ENCODE measurements around the gene EVPL.

The EVPL gene

DNA sequence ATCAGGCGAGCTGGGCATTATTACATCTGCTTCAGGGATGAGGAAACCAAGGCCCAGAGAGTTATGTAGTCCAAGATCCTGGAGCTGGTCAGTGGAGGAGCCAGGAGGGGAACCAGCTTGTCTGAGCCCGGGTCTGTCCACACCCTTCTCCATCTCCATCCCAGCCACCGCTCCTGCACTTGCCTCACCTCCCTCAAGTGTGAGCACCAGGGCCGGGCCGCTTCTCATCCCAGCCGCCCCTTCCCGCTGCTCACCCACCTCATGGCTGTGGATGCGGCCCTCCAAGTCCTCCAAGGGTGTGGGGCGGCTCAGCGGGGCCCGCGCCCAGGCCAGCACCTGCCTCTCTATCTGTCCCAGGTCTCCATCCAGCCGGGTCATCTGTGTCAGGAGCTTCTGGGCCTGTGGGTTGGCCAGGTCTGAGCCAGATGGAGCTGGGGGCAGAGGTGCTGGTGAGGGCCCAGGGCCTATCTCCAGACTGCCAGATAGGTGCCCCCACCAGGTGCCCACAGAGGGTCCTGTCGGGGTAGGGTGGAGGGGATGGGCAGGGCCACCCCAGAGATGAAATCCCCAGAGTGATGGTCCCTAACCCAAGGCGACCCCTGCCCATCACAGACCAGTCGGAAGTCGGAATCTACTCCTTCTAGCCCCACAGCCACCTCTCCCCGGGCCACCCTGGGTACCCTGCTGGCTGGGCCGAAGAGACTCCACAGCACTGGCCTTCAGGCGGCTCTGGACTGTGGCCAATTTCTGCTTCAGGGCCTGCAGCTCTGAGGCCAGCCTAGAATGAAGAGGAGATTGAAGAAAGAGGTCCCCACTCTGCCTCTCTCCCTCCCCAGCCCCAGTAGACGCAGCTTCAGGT lies 9.4 kb downstream of the EVPL start:
- DNase-seq: no peak

DNA sequence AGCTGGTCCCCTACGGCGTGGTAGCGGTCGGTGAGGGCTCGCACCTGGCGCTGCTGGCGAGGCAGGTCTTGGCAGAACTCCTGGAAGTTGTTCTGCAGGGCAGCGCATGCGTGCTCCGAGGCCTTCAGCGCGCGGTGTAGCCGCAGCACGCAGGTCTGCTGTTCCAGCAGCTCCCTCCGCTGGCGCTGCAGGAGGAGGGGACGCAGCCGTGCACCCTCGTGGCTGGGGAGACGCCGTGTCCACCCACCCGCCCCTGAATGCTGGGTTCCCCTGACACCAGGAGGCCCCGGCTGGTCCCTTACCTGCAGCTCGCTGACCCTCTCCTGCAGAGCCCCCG lies 12.2 kb downstream of the EVPL start:
- DNase-seq: no peak

DNA sequence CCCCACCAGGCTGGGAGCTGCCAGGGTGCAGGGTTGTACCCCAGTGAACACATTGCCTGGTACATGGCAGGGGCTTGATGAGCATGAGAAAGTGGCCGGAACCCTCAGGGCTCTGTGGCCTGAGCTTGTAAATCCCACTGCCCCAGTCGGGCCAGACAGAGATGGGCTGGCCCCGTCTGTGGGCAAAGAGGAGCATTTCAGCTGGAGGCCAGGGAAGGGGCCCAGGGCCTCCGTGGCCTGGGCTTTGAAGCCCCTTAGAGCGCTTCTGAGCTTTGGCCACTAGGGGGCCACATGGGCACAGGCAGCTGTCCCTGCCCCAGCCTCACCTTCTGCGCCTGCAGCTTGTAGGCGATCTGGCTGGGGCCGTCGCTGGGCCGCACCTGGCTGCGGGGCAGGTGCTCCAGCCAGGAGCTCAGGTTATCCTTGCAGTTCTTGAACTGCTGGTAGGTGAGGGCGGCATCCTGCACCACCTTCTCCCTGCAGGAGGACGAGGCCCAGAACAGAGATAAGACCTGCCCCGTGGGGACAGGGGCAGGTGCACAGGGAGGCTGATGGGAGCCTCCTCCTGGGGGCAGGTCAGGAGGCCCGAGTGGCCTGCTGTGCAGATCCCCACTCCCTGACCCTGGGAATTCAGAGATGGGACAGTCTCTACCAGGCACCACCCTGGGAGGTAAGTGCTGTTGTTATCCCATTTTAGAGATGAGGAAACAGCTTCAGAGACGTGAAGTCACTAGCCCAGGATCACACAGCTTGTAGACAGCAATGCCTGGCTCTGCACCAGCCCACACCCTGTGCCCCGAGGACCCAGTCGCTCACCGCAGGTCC lies 12.8 kb downstream of the EVPL start:
- no peak for DNase-seq

DNA sequence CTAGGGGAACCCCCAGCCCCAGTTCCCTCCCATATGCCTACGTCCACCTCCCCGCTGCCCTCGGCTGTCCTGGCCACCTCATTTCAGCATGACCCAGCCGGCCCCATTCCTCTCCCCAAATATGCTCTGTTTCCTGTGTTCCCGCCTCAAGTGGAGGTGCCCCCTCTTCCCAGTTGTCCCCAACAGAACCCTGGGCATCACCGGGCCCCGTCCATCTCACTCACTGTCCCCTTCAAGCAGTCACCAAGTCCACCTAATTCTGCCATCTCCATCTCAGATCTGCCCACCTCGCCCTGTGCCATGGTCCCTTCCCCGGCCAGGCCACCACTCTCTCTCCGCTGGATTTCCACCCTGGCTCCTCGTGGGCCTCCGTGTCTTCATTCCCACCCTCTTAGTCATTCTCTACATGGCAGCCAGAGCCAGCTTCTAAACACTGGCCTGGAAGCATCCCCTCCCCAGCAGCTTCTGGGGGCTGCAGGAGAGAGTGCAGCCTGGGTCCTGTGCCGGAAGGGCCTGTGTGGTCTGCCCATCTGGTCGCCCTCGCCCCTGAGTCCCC lies 13.7 kb downstream of the EVPL start:
- no peak for DNase-seq

DNA sequence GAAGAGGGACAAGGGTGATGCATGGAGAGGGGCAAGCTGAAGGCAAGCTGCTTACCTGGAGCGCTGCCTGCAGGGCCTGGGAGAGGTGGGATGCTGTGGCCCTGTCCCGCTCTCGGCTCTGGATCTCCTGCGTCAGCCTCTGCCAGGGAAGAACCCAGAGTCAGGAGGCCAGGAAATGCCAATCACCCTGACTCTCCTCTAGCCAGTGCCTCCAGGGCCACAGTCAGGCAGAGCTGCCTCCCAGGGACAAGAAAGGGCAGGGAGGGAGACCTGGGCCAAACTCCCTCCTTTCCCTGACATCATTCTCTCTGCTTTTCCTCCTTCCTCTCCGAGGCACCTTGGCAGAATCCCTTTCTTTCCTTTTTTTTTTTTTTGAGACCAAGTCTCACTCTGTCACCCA lies 15.2 kb downstream of the EVPL start:
- DNase-seq: no peak

DNA sequence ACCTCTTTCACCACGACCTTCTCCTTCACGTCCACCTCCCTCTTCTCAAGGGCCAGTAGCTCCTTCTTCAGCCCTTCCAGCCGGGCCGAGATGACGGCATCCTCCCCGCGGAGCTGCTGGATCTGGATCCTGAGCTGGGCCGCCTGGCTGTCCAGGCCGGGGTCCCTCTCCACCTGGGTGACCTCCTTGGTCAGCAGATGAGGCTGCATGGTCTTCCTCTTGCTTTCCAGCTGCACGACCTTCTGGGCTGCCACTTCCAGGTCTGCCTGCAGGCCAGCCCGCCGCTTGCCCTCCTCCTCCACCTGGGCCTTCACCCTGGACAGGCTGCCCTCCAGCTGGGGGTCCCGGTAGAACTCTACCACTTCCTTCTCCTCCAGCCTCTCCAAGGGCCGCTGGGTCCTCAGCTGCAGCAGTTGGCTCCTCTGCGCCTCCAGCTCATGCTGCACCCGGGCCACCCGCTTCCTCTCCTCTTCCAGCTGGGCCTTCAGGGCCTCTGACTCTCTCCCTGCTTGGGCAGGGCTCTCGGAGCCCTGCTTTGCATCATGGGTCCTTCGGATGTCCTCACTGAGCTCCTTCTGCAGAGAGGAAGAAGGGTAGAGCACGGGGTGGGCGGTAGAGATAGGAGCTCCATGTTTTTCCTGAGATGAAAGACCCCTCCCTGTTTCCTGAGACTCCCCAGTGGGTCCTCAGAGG lies 17.0 kb downstream of the EVPL start:
- no peak for DNase-seq

DNA sequence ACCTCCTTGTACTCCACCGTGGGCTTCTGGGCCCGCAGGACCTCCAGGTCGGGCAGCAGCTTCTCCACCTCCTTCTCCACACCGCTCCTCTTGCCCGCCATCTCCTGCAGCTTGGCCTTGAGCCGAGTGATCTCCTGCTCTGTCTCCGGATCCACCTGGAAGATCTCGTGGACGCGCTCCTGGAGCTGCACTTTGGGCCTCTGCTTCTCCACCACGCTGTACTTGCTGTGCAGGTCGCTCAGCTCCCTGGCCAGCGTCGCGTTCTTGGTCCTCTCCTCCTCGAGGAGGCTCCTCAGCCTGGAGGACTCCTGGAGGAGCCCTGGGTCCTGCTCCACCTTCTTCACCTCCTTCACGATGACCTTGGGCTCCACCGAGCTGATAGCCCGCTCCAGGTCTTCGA lies 17.7 kb downstream of the EVPL start:
- DNase-seq: no peak

DNA sequence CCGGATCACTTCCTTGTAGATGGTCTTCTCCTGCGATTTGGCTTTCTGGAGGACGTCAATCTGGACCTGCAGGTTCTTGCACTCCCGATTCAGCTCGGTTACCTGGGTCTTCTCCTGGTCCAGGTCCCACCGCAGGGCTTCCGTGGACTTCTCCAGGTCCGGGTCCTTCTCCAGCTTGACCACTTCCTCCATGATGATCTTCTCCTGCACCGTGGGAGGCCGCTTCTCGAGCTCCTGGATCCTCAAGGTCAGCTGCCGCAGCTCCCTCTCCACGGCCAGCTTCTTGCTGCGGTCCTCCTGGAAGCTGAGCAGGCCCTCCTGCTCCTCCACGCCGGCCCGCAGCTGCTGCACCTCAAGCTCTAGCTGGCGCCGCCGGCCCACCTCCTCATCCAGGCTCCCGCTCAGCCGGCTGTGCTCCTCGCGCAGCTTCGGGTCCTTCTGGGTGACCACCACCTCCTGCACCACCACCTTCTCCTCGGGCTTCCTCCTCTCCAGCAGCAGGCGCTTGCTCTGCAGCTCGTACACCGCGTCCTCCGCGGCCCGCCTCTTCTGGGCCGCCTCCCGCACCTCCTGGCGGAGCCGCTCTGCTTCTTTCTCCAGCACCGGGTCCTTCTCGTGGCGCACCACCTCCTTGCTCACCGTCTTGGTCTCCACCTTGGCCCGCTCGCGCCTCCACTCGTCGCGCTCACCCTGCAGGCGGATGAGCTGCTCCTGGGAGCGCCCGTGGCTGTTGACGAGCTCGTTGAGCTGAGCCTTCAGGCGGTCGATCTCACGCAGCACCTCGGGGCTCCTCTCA lies 18.3 kb downstream of the EVPL start:
- DNase-seq: no peak

DNA sequence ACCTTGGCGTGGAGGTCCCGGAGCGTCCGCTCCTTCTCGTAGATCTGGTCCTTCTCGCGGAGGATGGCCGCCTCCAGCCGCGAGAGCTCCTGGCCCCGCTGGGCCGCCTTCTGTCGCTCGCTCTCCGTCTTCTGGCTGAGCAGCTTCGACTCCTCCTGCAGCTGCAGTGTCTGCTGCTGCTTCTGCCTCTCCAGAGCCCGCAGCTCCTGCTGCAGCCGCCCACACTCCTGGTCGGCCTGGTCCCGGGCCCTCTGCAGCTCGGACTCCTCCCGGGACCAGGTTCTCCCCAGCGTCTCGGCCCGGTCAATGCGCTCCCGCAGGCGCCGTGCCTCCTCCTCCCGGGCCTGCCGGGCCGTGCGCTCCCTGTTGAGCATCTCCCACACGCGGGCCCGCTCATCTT lies 18.9 kb downstream of the EVPL start:
- no peak for DNase-seq

DNA sequence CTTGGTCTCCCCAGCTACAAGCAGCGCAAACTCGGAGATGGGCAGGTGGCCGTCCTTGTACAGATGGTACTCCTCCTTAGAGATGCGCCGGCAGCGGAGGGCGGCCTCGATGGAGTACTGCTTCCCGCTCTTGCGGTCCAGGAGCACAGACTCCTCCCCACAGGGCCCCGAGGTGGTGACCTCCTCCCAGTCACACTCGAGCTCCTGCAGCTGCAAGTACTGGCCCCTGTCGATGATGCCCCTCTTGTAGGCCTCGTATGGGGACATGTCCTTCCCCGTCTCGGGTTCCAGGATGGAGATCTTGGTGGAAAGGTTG lies 19.3 kb downstream of the EVPL start:
- no peak for DNase-seq

DNA sequence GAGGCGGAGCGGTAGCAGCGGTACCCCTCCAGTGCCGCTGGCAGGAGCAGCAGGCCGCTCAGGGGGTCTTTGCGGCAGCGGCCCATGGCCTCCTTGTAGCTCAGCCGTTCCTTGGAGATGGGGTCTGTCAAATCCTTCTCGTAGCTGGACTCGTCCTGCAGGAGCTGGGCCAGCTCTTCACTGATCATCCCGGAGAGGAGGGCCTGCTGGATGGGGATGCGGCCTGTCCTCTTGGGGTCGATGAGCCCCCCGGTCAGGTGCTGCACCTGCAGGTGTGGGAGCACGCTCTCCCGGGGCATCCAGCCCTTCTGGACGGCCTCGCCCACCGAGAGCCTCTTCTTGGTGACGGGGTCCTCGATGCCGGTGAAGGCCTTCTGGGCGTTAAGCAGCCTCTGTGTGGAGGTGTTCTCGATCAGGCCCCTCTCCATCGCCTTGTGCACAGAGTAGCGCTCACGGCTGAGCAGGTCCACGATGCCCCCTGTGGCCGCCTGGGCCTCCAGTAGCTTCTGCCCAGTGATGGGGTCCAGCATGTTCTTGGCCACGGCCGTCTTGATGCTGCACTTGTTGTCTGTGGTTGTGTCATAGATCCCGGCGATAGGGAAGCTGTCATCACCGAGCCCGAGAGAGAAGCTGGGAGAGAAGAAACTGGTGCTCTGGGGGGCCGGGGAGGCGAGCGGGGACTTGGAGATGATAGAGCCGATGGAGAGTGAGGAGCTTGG lies 19.8 kb downstream of the EVPL start:
- no peak for DNase-seq

DNA sequence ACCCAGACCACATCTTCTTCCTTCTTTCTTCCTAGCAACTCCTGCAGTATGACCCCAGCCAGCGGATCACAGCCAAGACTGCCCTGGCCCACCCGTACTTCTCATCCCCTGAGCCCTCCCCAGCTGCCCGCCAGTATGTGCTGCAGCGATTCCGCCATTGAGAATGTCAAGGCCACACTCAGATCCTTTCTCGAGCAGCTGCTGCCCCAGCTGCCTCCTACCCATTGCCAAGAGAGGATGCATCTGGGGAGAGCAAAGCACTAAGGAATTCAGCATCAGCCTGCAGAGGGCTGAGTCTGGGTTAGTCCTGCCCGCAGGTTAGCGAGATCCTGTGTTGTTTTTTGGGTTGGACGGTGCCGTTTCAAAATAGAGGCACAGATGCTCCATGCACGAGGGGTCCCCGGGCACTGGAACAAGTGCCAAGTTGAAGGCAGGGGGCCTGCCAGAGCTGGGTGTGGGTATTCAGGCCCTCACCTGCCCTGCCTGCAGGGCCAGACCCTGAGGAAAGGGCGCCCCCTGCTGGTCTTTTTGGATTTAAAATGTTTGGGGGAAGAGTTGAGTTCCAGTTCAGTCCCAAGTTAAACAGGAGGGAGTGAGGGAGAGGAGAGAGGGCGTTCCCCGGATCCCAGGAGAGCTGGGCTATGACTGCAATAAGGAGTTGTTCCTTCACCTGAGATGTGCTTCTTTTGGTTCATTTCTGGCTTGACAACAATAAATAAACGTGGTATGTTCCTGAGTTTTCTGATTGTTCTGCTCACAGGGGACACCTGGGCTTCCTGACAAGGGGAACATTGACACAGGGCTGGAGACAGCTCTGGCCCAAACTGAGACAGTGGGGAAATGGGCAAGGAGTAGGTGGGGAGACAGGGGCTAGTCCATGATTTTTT lies 21.6 kb downstream of the EVPL start:
- peak; percentile 8 for DNase-seq

DNA sequence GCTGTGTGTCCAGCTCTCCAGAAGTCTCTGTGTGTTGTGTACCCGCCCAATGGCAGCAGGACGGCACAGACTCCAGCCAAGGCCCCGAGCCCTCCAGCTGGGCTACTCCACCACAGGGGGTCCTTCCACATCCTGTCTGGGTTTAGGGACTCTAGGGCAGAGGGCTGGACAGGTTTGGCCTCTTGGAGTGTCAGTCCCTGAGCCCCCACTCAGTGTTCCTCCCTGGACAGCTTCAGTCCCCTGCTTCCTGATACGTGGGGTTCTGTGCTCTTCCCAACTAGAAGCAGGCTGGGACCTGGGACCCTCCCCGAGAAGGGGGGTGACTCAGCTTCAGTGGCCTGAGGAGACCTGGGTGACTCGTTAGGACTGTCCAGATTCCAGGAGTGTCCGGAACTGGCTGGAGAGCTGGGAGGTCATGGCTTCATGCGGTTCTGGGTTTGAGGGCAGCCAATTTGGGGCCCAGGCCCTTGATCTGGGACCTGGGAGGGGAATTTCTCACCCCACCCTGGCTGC lies 22.3 kb downstream of the EVPL start:
- DNase-seq: no peak

DNA sequence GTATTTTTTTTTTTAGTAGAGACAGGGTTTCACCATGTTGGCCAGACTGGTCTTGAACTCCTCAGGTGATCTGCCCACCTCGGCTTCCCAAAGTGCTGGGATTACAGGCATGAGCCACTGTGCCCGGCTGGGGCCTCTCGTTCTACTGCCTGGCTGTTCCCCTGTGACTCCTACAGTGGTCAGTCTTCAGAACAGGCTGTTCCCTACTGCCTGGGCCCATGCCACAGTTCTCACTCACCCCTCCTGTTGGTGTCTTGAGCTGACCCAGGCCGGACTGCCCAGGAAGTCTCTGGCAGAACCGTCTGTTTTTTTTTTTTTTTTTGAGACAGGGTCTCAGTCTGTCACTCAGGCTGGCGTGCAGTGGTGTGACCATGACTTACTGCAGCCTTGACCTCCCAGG lies 23.2 kb downstream of the EVPL start:
- DNase-seq: no peak

DNA sequence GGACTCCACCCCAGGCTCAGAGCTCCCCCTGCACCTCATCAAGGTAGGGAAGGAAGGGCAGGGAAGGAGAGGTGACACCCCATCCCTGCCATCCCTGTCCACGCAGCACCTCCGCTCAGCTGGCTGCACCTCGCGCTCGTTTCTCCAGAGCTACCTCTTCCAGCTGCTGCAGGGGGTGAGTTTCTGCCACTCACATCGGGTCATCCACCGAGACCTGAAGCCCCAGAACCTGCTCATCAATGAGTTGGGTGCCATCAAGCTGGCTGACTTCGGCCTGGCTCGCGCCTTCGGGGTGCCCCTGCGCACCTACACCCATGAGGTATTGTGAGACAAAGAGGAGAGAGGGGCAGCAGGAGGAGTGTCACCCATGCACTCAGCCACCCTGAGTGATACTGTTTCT lies 25.0 kb downstream of the EVPL start:
- DNase-seq: no peak

DNA sequence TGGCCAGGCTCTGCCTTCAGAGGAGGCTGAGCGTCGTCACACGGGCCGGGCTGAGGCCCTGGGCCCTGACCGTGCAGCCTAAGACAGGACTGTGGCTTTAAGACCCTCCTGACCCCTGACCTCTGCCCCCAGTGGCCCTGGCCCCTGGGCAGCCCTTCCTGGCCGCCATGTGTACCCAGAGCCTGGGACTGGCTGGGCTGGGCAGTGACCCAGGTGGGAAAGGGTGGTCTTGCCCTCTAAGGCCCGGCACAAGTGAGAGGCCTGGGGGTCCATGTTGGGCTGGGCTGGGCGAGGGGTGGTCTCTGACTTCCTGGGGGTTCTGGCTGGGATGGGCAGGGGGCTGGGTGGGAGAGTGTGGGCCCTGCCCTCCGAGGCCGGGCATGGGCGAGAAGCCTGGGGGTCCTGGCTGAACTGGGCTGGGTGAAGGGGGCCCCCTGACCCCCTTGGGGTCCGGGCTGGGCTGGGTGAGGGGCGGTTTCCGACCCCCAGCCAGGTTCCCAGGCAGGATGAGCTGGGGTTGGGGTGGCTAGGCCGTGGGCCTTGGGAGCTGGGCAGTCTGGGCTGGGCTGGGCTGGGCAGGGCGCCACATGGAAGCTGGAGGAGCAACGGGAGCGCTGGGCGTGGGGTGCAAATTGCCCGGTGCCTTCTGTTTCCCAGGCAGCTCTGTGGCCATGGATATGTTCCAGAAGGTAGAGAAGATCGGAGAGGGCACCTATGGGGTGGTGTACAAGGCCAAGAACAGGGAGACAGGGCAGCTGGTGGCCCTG lies 26.2 kb downstream of the EVPL start, which contains the start of gene CDK3:
CDK3 (plus strand) TSS at position 101 of the 767 bp plus-strand sequence; CDS start at position 672, 571 bp downstream.
- no peak for DNase-seq

DNA sequence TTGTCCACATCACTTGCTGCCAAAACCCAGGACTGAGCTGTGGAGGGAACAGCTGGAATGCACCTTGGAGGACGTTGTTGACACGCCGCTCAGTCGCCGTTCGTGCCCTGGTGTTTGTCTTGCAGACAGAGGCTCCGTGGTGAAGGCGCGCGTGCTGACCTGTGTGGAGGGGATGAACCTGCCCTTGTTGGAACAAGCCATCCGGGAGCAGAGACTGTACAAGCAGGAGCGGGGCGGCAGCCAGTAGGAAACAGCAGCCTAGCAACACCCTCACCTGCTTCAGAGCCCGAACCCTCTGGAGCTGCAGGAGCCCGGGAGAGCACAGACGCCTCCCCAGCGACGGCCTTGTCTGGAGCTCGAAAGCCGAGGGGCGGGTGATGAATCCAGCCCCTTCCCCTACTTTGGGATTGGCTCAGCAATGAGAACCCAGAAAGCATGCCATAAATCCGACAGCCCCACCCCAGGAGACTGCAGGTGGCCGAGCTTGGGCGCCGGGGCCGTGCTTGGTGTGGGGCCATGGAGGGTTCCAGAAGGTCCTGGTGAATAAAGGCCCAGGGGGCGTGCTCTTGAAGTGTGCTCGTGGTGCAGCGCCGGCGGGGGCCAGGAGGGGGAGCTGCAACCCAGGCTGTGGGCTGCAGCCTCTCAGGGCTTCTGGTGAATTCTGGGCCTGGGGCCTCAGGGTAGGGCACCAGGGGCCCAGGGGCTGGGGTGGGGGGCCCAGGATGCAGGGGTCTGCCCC lies 26.9 kb downstream of the EVPL start:
- peak; percentile 11 for DNase-seq

DNA sequence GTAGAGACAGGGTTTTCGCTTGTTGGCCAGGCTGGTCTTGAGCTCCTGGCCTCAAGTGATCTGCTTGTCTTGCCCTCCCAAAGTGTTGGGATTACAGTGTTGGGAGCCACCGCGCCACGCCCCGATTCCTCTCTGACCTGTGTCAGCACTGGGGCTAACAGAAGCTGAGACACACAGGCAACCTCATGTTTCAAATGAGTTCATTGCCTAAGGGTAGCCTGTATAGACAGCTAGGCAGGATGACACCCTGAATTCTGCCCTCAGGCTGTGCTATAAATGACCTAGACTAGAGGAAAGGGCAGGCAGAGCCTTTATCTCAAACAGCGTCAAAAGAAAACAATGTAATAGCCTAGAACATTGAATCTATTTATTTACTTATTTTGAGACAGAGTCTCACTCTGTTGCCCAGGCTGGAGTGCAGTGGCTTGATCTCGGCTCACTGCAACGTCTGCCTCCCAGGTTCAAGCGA lies 28.7 kb downstream of the EVPL start:
- no peak for DNase-seq

All from GF-D8 (cell line).